Peyer's patch (tissue), 4 donors: Measurements from ENCODE around the gene NCOA7.

Source experiments
- CTCF ChIP-seq, 6 experiments: fragments of 450-650 bp in 4 of 6; fragments of 200-600 bp in 2 of 6; sonication (generic) in 1 of 6; IDR thresholded peaks; one replicate each; pipeline ENCODE4 v1.5.1; 2017 to 2019; ENCODE audit warnings: antibody characterized with exemption in 6 of 6, mild to moderate bottlenecking in 3 of 6, moderate library complexity in 1 of 6
- POLR2A ChIP-seq, 2 donors: fragments of 450-650 bp; IDR thresholded peaks; one replicate each; pipeline ENCODE4 v1.5.1; 2017; ENCODE audit warnings: antibody characterized with exemption in 2 of 2, mild to moderate bottlenecking in 2 of 2, moderate library complexity in 2 of 2

- no peak for TF ChIP-seq CTCF (IDR thresholded peaks at IDR 0.05)
- TF ChIP-seq POLR2A (IDR thresholded peaks at IDR 0.05): no peak
Observed at GRCh38 chr6:125766641-125767040, 24.1 kb upstream of the NCOA7 start.
